Kidney (tissue), 14 donors: ENCODE measurements around the gene KRTAP1-4. TPM values are rescaled to one million over a fixed set of nuclear protein-coding genes. Genes with fewer than 3 reads are reported as not detected.

Experiments
- DNase-seq, 5 donors: peaks; one replicate each; pipeline ENCODE4 v3.0.0-alpha.2; 2013 to 2020
- FAIRE-seq: peaks from 2 replicates; lab custom pipeline; 2012; peaks lifted over from hg19 to GRCh38; lab: Jason Lieb, UNC
- H3K27ac ChIP-seq, 2 donors: one replicate each; pipeline ENCODE4 v1.7.0; 2013; ENCODE audit warnings: low read depth in 2 of 2, low read length in 2 of 2, inconsistent platforms in 1 of 2
- H3K27me3 ChIP-seq: one replicate; pipeline ENCODE4 v1.7.1; 2013; ENCODE audit warnings: low read length, inconsistent platforms; ENCODE audit not compliant: control insufficient read depth, insufficient read depth
- H3K36me3 ChIP-seq, 3 donors: one replicate each; pipeline versions ENCODE4 v1.7.0 to v1.7.1; 2013; ENCODE audit warnings: low read length in 3 of 3, control low read depth in 1 of 3, inconsistent platforms in 1 of 3; ENCODE audit not compliant: insufficient read depth in 3 of 3, control insufficient read depth in 2 of 3
- H3K4me1 ChIP-seq, 3 donors: one replicate each; pipeline versions ENCODE4 v1.7.0 to v1.7.1; 2013; ENCODE audit warnings: low read length in 3 of 3, inconsistent platforms in 1 of 3, low read depth in 1 of 3; ENCODE audit not compliant: control insufficient read depth in 2 of 3, insufficient read depth in 2 of 3
- H3K4me3 ChIP-seq, 3 donors: one replicate each; pipeline versions ENCODE4 v1.7.0 to v1.8.1; 2013; ENCODE audit warnings: low read length in 3 of 3, control low read depth in 1 of 3, inconsistent platforms in 1 of 3
- H3K9ac ChIP-seq, 3 donors: one replicate each; pipeline versions ENCODE4 v1.7.0 to v1.7.1; 2013; ENCODE audit warnings: low read length in 3 of 3, control low read depth in 1 of 3, inconsistent platforms in 1 of 3
- H3K9me3 ChIP-seq, 3 donors: one replicate each; pipeline versions ENCODE4 v1.7.0 to v1.7.1; 2013; ENCODE audit warnings: low read length in 3 of 3, control low read depth in 1 of 3, inconsistent platforms in 1 of 3; ENCODE audit not compliant: control insufficient read depth in 2 of 3, insufficient read depth in 1 of 3
- CTCF ChIP-seq: IDR thresholded peaks from 3 replicates; pipeline ENCODE4 v1.5.1; 2012; ENCODE audit warnings: mild to moderate bottlenecking, moderate library complexity, borderline replicate concordance; ENCODE audit not compliant: insufficient read depth; ENCODE audit errors: extremely low read depth
- intact Hi-C: fragments of 100-400 bp; cut with DNase I; formaldehyde crosslinking; loops from one replicate; pipeline ENCODE4 v1.11.1; 2022
- polyA plus RNA-seq: library from polyadenylated mRNA; stranded (reverse); fragments of 350-450 nt; fragmentation: Illumina TruSeq; extraction: RNeasy Lipid Tissue Mini Kit (QIAGEN cat#74804); gene quantifications from one replicate; pipeline ENCODE4 v1.2.3, GENCODE V29; 2014; ENCODE audit warnings: low read depth, low replicate concordance; ENCODE audit not compliant: insufficient read depth
- total RNA-seq: library from RNA; stranded (reverse); fragmentation: NEBNext Ultra II Directional; extraction: Animal tissue kit (Norgen Biotek cat#: 25700); gene quantifications from one replicate; pipeline ENCODE4 v1.2.1, GENCODE V29; 2021
- donor health status: control.
- donor health status: control.
- donor health status: control.
- donor health status: control.
- donor health status: control.
- donor health status: DM: yes; HTN: yes; CAD: no.
- donor health status: Normal renal cell carcinoma (clear cell type).

The KRTAP1-4 gene
- total and polyA plus RNA-seq, 2 donors from 2014 or later = not detected

GRCh38 chr17:41026715-41027471, 3.1 kb downstream of the KRTAP1-4 start, which contains the start of gene KRTAP1-5:
TSS of gene KRTAP1-5 (minus strand) at chr17:41027208. CDS start at chr17:41027155, 53 bp downstream.
- H3K9me3 ChIP-seq = no peaks in the 10 kb centered on the region
- intact Hi-C loops = no loop called here
- no peak within 1 kb of the TSS for H3K9ac ChIP-seq
- no peak for TF ChIP-seq CTCF
- H3K36me3 ChIP-seq = no peaks in the 10 kb centered on the region
- no peak within 1 kb of the TSS for H3K4me3 ChIP-seq
- FAIRE-seq (no peak), DNase-seq (no peak)
- no peaks in the 10 kb centered on the region for H3K27me3 ChIP-seq
- H3K4me1 ChIP-seq = no peaks in the 10 kb centered on the region
- no peak within 1 kb of the TSS for H3K27ac ChIP-seq

- FAIRE-seq (no peak), DNase-seq (no peak)
- Histone ChIP-seq H3K9ac (no peak overlapping the region), H3K27ac (no peak overlapping the region), H3K9me3 (peaks cover 0 to 9% (median 0%) of the 10 kb centered on the region in 3 donors), H3K36me3 (no peaks in the 10 kb centered on the region), H3K4me3 (no peak overlapping the region), H3K27me3 (no peaks in the 10 kb centered on the region), H3K4me1 (no peaks in the 10 kb centered on the region)
- intact Hi-C loops = no loop called here
- no peak for TF ChIP-seq CTCF
Observed at GRCh38 chr17:41024697-41025096, 5.3 kb downstream of the KRTAP1-4 start.

GRCh38 chr17:41020336-41020735, 9.7 kb downstream of the KRTAP1-4 start:
- TF ChIP-seq CTCF = no peak
- Histone ChIP-seq H3K36me3 (no peaks in the 10 kb centered on the region), H3K4me1 (no peaks in the 10 kb centered on the region), H3K4me3 (no peak overlapping the region), H3K9ac (no peak overlapping the region), H3K9me3 (peaks cover 0 to 9% (median 0%) of the 10 kb centered on the region in 3 donors), H3K27me3 (no peaks in the 10 kb centered on the region), H3K27ac (no peak overlapping the region)
- FAIRE-seq = no peak
- intact Hi-C loops = no loop called here
- no peak for DNase-seq
